Gastroesophageal sphincter (tissue), 4 donors: ENCODE data around the gene IGFL4. TPM values are rescaled to one million over a fixed set of nuclear protein-coding genes. Genes with fewer than 3 reads are reported as not detected.
"Not testable (repeated sequence)": the region's sequence is repeated elsewhere in the genome, so short reads cannot be mapped to it uniquely, and the experiment has no call there.

Experiments
- ATAC-seq: fragments of 150-250 bp; one replicate; pipeline ENCODE4 v1.9.1; 2016; ENCODE audit warnings: mild to moderate bottlenecking, moderate library complexity
- H3K27ac ChIP-seq, 4 donors: fragments of 200-600 bp; sonication (generic) in 3 of 4; 1 replicate in 3 of 4; 2 replicates in 1 of 4; pipeline ENCODE4 v1.5.1; 2016 to 2019
- H3K27me3 ChIP-seq: fragments of 200-600 bp; sonication (generic); one replicate; pipeline ENCODE4 v1.5.1; 2019
- H3K36me3 ChIP-seq, 2 donors: fragments of 200-600 bp; sonication (generic); one replicate each; pipeline ENCODE4 v1.5.1; 2019; ENCODE audit warnings: control low read depth in 1 of 2
- H3K4me1 ChIP-seq, 3 donors: fragments of 200-600 bp; sonication (generic); 1 replicate in 2 of 3; 2 replicates in 1 of 3; pipeline ENCODE4 v1.5.1; 2016 to 2019; ENCODE audit warnings: control low read depth in 2 of 3
- H3K4me3 ChIP-seq, 2 donors: fragments of 200-600 bp; sonication (generic); one replicate each; pipeline ENCODE4 v1.5.1; 2019; ENCODE audit warnings: mild to moderate bottlenecking in 1 of 2, moderate library complexity in 1 of 2
- H3K9me3 ChIP-seq, 3 donors: fragments of 200-600 bp; sonication (generic); one replicate each; pipeline ENCODE4 v1.5.1; 2017 to 2019; ENCODE audit warnings: control low read depth in 2 of 3
- EP300 ChIP-seq: sonication (generic); formaldehyde crosslinking; IDR thresholded peaks from one replicate; pipeline ENCODE4 v1.6.1; 2017; ENCODE audit warnings: antibody characterized with exemption, mild to moderate bottlenecking
- POLR2A ChIP-seq, 2 donors: fragments of 450-650 bp; IDR thresholded peaks; one replicate each; pipeline ENCODE4 v1.6.1; 2017; ENCODE audit warnings: antibody characterized with exemption in 2 of 2, mild to moderate bottlenecking in 2 of 2, moderate library complexity in 1 of 2
- POLR2AphosphoS5 ChIP-seq: sonication (generic); formaldehyde crosslinking; IDR thresholded peaks from one replicate; pipeline ENCODE4 v1.6.1; 2017; ENCODE audit warnings: antibody characterized with exemption
- WGBS, 2 donors: methylation state at CpG; one replicate each; pipeline ENCODE4 v1.1.5; 2018; ENCODE audit warnings: low coverage in 1 of 2; 5-methylcytosine and 5-hydroxymethylcytosine counted together
- total RNA-seq, 4 donors: library from RNA; depleted of rRNA; stranded (reverse); fragments of >200 nt; gene quantifications; one replicate each; pipeline ENCODE4 v1.1.0, GENCODE V29; 2016
- TF ChIP-seq, protein P1 (sequence below), 4 experiments: fragments of 200-600 bp in 2 of 4; fragments of 450-650 bp in 2 of 4; sonication (generic) in 1 of 4; IDR thresholded peaks; one replicate each; pipeline ENCODE4 v1.5.1; 2017 to 2019; ENCODE audit warnings: antibody characterized with exemption in 4 of 4, mild to moderate bottlenecking in 2 of 4, moderate library complexity in 2 of 4

The IGFL4 gene
- total RNA-seq, 4 donors from 2014 or later, result not detected

DNA sequence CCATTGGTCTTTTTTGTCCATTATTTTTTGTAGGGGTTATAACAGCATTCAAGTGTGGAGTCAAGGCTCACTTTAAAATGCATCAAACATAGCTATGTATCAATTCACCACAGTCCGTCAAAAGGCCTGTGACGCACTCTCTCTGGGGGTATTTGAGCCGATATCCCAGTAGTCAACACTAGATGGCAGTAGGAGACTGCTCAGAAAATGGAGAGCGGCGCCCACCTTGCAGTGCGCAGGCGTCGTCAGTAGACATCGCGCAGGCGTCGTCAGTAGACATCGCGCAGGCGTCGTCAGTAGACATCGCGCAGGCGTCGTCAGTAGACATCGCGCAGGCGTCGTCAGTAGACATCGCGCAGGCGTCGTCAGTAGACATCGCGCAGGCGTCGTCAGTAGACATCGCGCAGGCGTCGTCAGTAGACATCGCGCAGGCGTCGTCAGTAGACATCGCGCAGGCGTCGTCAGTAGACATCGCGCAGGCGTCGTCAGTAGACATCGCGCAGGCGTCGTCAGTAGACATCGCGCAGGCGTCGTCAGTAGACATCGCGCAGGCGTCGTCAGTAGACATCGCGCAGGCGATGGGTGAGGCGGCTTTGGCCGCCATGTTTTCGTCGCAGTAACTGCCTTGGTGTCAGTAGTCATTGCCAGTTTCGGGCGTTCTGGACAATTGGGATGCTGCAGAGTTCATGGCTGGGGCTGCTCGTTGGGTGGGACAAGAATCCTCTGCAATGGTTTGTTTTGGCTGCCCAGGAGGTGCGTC lies 38.0 kb upstream of the IGFL4 start:
- not testable (repeated sequence) for H3K36me3 ChIP-seq, ATAC-seq, H3K4me3 ChIP-seq
- TF ChIP-seq, protein P1, sequence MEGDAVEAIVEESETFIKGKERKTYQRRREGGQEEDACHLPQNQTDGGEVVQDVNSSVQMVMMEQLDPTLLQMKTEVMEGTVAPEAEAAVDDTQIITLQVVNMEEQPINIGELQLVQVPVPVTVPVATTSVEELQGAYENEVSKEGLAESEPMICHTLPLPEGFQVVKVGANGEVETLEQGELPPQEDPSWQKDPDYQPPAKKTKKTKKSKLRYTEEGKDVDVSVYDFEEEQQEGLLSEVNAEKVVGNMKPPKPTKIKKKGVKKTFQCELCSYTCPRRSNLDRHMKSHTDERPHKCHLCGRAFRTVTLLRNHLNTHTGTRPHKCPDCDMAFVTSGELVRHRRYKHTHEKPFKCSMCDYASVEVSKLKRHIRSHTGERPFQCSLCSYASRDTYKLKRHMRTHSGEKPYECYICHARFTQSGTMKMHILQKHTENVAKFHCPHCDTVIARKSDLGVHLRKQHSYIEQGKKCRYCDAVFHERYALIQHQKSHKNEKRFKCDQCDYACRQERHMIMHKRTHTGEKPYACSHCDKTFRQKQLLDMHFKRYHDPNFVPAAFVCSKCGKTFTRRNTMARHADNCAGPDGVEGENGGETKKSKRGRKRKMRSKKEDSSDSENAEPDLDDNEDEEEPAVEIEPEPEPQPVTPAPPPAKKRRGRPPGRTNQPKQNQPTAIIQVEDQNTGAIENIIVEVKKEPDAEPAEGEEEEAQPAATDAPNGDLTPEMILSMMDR (IDR thresholded peaks at IDR 0.05), result peak in 2 of 4 experiments; percentile 37 to 59
- Histone ChIP-seq H3K4me1 (peaks cover 0 to 11% (median 4%) of the 10 kb centered on the region in 3 donors), H3K27ac (peak overlapping the region in 1 of 4 donors; percentile 8), H3K27me3 (peaks cover 78% of the 10 kb centered on the region), H3K9me3 (peaks cover 0 to 12% (median 0%) of the 10 kb centered on the region in 3 donors)
- whole genome bisulfite sequencing, 2 donors, result 10 to 19% methylated on average over 2 to 11 of the region's 71 CpGs

- 15 to 17% methylated on average over 5 to 6 of the region's 6 CpGs for WGBS, 2 donors
- peaks cover 0 to 12% (median 0%) of the 10 kb centered on the region in 3 donors for H3K9me3 ChIP-seq
- no peak for ATAC-seq
- peaks cover 85% of the 10 kb centered on the region for H3K27me3 ChIP-seq
- no peak overlapping the region for H3K4me3 ChIP-seq
- no peaks in the 10 kb centered on the region for H3K36me3 ChIP-seq
- TF ChIP-seq EP300 (no peak), POLR2A (IDR thresholded peaks at IDR 0.05) (no peak), POLR2AphosphoS5 (no peak)
- TF ChIP-seq, protein P1 (IDR thresholded peaks at IDR 0.05), result no peak
- H3K27ac ChIP-seq, result no peak overlapping the region
- peaks cover 0 to 11% (median 4%) of the 10 kb centered on the region in 3 donors for H3K4me1 ChIP-seq
Observed at GRCh38 chr19:46077815-46078167, 37.0 kb upstream of the IGFL4 start.

DNA sequence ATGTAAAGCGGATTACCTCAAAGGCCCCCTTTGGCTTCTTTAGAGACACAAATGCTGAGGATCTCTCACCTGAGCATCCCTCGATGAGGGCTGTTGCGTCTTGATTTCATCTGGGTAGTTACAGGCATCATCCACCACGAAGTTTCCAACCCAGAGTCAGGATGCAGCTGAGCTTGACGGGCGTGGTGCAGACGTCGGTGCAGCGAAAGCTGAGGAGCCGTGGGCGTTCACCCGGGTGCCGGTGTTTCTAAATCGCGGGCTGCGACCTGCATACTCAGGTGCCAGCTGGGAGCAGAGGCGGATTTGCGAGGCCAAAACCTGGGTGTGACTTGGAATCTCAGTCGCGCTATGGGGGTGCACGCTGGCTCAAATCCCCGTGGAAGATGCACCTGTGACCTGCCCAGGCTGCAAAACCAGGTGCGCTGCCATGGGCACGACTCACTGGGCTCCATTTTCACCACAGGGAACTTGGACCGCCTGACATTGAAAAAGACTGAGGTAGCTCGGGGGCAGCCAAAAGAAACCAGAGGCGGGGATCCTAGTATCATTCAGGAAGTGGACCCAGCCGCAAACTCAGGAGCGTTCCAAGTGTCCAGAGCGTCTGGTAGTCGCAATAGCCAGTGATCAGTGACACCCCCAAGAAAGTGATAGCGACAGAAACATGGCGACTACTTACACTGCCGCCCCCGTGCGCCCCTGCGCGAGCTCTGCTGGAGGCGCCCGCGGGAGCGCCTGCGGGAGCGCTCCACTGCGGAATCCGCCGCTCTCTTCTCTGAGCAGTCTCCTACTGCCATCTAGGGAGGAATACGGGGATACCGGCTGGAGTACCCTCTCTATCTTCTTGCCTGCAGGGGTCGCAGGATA lies 36.4 kb upstream of the IGFL4 start:
- 0% methylated on average over 6 of the region's 50 CpGs; no CpG with 5 or more reads in 1 of the 2 donors for WGBS, 2 donors
- peak overlapping the region in 1 of 2 donors; percentile 25 for H3K4me3 ChIP-seq
- no peak for ATAC-seq
- H3K27me3 ChIP-seq, result peaks cover 91% of the 10 kb centered on the region
- peaks cover 0 to 12% (median 0%) of the 10 kb centered on the region in 3 donors for H3K9me3 ChIP-seq
- H3K36me3 ChIP-seq, result no peaks in the 10 kb centered on the region
- no peak overlapping the region for H3K27ac ChIP-seq
- TF ChIP-seq, protein P1 (IDR thresholded peaks at IDR 0.05), result peak in 3 of 4 experiments; percentile 18 to 56 (median 37)
- TF ChIP-seq POLR2AphosphoS5, result no peak
- no peak for TF ChIP-seq EP300
- TF ChIP-seq POLR2A (IDR thresholded peaks at IDR 0.05), result no peak
- H3K4me1 ChIP-seq, result peaks cover 0 to 11% (median 4%) of the 10 kb centered on the region in 3 donors

GRCh38 chr19:46076031-46076880 lies 35.5 kb upstream of the IGFL4 start:
- H3K27me3 ChIP-seq, result peaks cover 94% of the 10 kb centered on the region

More at GRCh38 chr19:46076031-46076880, 35.5 kb upstream of the IGFL4 start:
- no peak overlapping the region for H3K4me3 ChIP-seq
- no peak for ATAC-seq
- peaks cover 0 to 12% (median 0%) of the 10 kb centered on the region in 3 donors for H3K9me3 ChIP-seq
- TF ChIP-seq, protein P1 (IDR thresholded peaks at IDR 0.05), result no peak
- TF ChIP-seq POLR2AphosphoS5 (no peak), EP300 (no peak)
- peaks cover 0 to 11% (median 4%) of the 10 kb centered on the region in 3 donors for H3K4me1 ChIP-seq
- WGBS, 2 donors, result 16 to 35% methylated on average over 7 to 9 of the region's 9 CpGs
- no peaks in the 10 kb centered on the region for H3K36me3 ChIP-seq
- H3K27ac ChIP-seq, result no peak overlapping the region
